ENCODE data around the gene TMEM127.

DNA sequence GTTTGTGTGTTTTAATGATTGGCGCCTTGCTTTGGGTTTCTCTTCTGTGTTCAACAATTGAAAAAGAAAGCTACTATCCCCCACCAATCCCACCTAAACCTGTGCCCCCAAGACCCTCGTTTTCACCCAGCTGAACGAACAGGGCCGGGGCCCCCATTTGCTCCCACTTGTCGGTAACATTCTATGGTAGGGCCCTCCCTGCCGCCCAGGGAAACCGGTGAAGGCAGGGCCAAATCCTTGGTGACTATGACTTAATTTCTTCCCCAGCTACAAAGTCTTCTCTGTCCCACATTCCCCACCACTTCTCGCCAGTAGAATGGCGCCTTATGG is 40.1 kb upstream of the TMEM127 start:
- no peak for TF ChIP-seq CTCF (IDR thresholded peaks at IDR 0.05)
- no peak for TF ChIP-seq EP300 (IDR thresholded peaks at IDR 0.05)
